PFSK-1 (cell line): ENCODE measurements around the gene MITF.

Source experiments
- POLR2AphosphoS5 ChIP-seq: IDR thresholded peaks from 2 replicates; pipeline ENCODE4 v1.6.1; 2012; ENCODE audit warnings: low read depth, mild to moderate bottlenecking, control low read depth, low read length, moderate library complexity
- SIN3A ChIP-seq: IDR thresholded peaks from 2 replicates; pipeline ENCODE4 v1.6.1; 2012; ENCODE audit warnings: mild to moderate bottlenecking, low read length, moderate library complexity, borderline replicate concordance; ENCODE audit not compliant: insufficient read depth
- TAF1 ChIP-seq: IDR thresholded peaks from 2 replicates; pipeline ENCODE4 v1.6.1; 2012; ENCODE audit warnings: low read length, control low read depth, borderline replicate concordance; ENCODE audit not compliant: insufficient read depth
- TF ChIP-seq, protein P1 (sequence below), 2 experiments: IDR thresholded peaks; 2 replicates each; pipeline versions ENCODE4 v1.6.1 to v1.8.0; 2011 to 2012; ENCODE audit warnings: low read depth in 2 of 2, low read length in 2 of 2, control low read depth in 1 of 2, inconsistent platforms in 1 of 2, mild to moderate bottlenecking in 1 of 2, moderate library complexity in 1 of 2; ENCODE audit not compliant: insufficient read depth in 1 of 2

DNA sequence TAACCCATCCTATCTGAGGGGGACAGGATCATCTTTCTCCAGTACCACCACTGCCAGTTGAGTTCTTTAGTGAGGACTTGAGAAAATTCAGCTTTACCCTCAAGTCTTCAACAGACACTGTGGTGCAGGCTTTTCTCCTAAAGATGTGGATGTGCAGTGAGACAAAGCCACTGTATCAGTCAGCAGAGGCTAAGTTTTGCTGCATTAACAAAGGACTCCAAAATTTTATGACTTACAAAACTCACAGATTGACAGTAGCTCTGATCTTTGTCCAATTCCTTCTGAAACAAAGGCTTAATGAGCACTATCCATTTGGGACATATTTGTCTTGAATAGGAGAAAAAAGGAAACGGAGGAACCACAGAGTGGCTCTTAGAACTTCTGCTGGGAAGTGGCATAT is 87.9 kb downstream of the MITF start:
- TF ChIP-seq TAF1, result no peak
- TF ChIP-seq SIN3A, result no peak
- no peak for TF ChIP-seq POLR2AphosphoS5
- TF ChIP-seq, protein P1, sequence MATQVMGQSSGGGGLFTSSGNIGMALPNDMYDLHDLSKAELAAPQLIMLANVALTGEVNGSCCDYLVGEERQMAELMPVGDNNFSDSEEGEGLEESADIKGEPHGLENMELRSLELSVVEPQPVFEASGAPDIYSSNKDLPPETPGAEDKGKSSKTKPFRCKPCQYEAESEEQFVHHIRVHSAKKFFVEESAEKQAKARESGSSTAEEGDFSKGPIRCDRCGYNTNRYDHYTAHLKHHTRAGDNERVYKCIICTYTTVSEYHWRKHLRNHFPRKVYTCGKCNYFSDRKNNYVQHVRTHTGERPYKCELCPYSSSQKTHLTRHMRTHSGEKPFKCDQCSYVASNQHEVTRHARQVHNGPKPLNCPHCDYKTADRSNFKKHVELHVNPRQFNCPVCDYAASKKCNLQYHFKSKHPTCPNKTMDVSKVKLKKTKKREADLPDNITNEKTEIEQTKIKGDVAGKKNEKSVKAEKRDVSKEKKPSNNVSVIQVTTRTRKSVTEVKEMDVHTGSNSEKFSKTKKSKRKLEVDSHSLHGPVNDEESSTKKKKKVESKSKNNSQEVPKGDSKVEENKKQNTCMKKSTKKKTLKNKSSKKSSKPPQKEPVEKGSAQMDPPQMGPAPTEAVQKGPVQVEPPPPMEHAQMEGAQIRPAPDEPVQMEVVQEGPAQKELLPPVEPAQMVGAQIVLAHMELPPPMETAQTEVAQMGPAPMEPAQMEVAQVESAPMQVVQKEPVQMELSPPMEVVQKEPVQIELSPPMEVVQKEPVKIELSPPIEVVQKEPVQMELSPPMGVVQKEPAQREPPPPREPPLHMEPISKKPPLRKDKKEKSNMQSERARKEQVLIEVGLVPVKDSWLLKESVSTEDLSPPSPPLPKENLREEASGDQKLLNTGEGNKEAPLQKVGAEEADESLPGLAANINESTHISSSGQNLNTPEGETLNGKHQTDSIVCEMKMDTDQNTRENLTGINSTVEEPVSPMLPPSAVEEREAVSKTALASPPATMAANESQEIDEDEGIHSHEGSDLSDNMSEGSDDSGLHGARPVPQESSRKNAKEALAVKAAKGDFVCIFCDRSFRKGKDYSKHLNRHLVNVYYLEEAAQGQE (IDR thresholded peaks at IDR 0.05; ENCODE audit: insufficient read depth in 1 of 2, low read depth in 2 of 2, low read length in 2 of 2), result no peak
